KG1 (cell line): ENCODE results near the gene SERPIND1.
"Not testable (repeated sequence)": the region's sequence is repeated elsewhere in the genome, so short reads cannot be mapped to it uniquely, and the experiment has no call there.

Experiments
- DNase-seq: peaks from one replicate; lab custom pipeline; 2025; lab: John Stamatoyannopoulos, UW

Gene SERPIND1

GRCh38 chr22:20816559-20816958 lies 42.6 kb downstream of the SERPIND1 start:
- DNase-seq = no peak

DNA sequence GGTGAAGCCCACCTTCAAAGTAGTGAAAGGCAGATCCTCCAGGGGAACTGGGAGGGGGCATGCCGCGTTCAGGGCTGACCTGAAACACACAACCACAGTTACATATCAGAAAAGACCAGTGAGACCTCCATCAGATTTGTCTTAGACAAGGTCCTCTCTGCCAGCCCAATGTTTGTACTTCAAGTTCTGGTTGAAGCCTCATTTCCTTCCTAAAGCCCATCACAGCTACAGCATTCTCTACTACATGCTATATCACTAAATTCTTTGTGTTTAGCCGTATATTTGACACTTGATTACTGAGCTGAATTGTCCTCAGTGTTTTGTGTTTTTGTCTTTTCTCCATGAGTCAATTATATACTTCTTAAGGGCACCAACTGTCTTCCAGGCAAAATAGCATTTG lies 44.6 kb downstream of the SERPIND1 start:
- DNase-seq = no peak

GRCh38 chr22:20819471-20819870 lies 45.6 kb downstream of the SERPIND1 start:
- no peak for DNase-seq

- not testable (repeated sequence) for DNase-seq
Observed at GRCh38 chr22:20821717-20822239, 47.9 kb downstream of the SERPIND1 start.

DNA sequence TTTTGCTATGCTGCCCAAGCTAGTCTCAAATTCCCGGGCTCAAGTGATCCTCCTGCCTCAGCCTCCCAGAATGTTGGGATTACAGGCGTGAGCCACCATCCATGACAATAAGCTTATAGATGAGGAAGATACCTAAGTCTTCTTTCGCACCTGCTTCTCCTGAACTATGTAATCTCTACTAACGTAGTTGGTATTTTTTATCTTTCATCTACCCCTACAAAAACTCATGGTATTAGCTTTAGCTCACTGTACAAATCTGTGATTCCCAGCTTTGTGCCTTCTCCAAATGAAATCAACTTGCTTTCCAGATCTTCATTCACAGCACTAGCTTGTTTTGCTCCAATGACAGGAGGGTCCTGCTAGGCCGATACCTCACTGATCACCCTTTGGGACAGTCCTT lies 48.3 kb downstream of the SERPIND1 start:
- DNase-seq = no peak

- DNase-seq = no peak
Observed at GRCh38 chr22:20823264-20823663, 49.4 kb downstream of the SERPIND1 start.

DNA sequence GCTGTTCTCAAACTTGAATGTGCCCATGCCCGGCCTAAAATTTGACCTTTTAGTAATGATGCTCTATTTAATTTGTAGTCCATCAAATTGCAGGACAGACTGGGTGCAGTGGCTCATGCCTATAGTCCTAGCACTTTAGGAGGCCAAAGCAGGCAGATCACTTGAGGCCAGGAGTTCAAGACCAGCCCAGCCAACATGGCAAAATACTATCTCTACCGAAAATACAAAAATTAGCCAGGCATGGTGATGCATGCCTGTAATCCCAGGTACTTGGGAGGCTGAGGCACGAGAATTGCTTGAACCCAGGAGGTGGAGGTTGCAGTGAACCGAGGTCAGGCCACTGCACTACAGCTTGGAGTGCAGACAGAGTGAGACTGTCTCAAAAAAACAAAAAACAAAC lies 51.3 kb downstream of the SERPIND1 start:
- DNase-seq = not testable (repeated sequence)

- DNase-seq = no peak
Observed at GRCh38 chr22:20825624-20826023, 51.7 kb downstream of the SERPIND1 start.

DNA sequence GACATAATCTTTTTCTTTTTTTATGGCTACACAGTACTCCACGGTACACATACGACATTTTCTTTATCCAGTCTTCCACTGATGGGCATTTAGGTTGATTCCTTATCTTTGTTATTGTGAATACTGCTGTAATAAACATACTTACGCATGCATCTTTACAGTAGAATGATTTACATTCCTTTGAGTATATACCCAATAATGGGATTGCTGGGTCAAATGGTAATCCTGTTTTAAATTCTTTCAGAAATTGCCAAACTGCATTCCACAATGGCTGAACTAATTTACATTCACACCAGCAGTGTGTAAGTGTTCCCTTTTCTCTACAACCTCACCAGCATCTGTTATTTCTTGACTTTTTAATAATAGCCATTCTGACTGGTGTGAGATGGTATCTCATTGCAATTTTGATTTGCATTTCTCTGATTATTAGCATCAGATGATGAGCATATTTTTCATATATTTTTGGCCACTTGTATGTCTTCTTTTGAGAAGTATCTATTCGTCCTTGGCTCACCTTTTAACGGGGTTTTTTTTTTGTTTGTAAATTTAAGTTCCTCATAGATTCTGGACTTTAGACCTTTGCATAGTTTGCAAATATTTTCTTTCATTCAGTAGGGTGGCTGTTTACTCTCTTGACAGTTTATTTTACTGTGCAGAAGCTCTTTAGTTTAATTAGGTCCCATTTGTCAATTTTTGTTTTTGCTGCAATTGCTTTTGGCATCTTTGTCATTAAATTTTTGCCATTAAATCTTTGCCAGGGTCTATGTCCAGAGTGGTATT lies 52.6 kb downstream of the SERPIND1 start:
- not testable (repeated sequence) for DNase-seq

GRCh38 chr22:20829491-20830134 lies 55.7 kb downstream of the SERPIND1 start:
- DNase-seq = no peak

DNA sequence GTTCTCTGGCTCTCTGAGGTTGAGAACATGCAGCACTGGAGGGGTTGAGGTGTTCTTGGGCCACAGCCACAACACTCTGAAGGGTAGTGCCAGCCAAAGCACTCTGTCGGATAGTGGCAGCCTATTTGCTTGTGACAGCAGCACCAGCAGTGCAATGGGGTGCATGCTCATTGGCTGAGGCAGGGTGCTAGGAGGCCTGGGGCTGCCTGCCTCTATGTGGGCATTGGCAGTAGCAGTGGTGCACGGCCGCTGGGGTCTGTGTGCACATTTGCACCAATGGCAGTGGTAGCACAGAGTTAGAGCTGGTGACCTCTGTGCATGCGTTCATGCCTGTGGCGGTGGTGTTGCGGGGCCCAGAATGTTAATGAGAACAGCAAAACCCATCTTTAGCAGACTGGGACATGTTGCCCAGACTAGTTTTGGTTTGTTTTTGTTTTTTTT lies 59.3 kb downstream of the SERPIND1 start:
- no peak for DNase-seq

DNA sequence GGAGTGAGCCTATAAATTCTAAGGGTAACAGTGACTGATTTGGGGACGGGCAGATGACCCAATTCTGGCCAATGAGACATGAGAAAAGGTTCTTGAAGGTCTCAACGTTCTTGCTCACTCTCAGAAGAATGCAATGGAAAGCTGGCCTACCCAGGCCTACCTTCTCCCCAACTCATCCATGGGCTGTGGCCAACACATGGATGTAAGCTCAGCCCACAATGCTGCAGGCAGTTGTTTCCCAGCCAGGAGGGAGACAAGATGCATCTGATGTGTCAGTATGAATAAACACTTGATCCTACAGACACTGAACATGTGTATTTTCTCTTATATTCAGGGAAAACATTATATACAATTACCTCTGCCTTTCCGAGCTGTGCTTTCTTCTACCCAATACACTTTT lies 60.3 kb downstream of the SERPIND1 start:
- DNase-seq = no peak

DNA sequence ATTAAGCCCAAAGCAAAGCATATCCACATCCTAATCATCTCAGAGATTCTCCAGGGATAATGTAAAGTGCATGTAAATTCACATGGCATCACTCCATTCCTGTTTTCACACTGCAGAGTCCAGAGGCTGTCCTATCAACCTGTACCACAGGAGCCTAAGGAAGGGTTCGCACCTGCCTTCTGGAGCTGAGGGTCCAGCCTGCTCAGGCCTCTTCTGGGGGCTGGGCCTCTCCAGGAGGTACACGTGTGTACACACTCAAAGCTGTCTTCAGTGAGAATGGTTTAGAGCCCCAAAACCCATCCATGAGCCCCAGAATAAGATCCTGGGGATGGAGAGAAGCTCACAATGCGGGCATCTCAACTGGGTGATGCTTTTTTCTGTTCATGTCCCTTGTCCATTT lies 60.8 kb downstream of the SERPIND1 start:
- no peak for DNase-seq
